Natural killer cell (primary cell): ENCODE measurements around the gene NEFH. TPM values are rescaled to one million over a fixed set of nuclear protein-coding genes. Genes with fewer than 3 reads are reported as not detected.

Source experiments
- ATAC-seq, 3 donors: fragments of 150-1000 bp in 2 of 3; fragments of 200-7000 bp in 1 of 3; cut with Tn5 transposase; 1 replicate in 1 of 3; 2 replicates in 2 of 3; pipeline ENCODE4 v1.10.0; 2021; ENCODE audit warnings: mild to moderate bottlenecking in 2 of 3, moderate library complexity in 2 of 3
- DNase-seq, 2 donors: peaks; one replicate each; pipeline versions ENCODE4 v3.0.0 to v3.0.0-alpha.2; 2013 to 2021; ENCODE audit warnings: mixed read lengths in 1 of 2
- H3K27ac ChIP-seq: one replicate; pipeline ENCODE4 v1.5.1; 2013; ENCODE audit warnings: mild to moderate bottlenecking, low read length
- H3K27me3 ChIP-seq: one replicate; pipeline ENCODE4 v1.6.1; 2013; ENCODE audit warnings: low read length; ENCODE audit not compliant: control insufficient read depth, insufficient read depth
- H3K36me3 ChIP-seq: one replicate; pipeline ENCODE4 v1.6.1; 2013; ENCODE audit warnings: low read length; ENCODE audit not compliant: control insufficient read depth, insufficient read depth
- H3K4me1 ChIP-seq: one replicate; pipeline ENCODE4 v1.6.1; 2013; ENCODE audit warnings: low read length; ENCODE audit not compliant: control insufficient read depth, insufficient read depth
- H3K4me3 ChIP-seq: one replicate; pipeline ENCODE4 v1.5.1; 2013; ENCODE audit warnings: low read length
- H3K9me3 ChIP-seq: one replicate; pipeline ENCODE4 v1.6.1; 2013; ENCODE audit warnings: low read length; ENCODE audit not compliant: control insufficient read depth, insufficient read depth
- H3K27ac Mint-ChIP-seq, 2 donors: one replicate each; pipeline ENCODE4 v1.8.0; 2022; ENCODE audit warnings: mild to moderate bottlenecking in 2 of 2, mixed read lengths in 2 of 2, moderate library complexity in 1 of 2
- H3K27me3 Mint-ChIP-seq, 2 donors: one replicate each; pipeline ENCODE4 v1.8.0; 2022; ENCODE audit warnings: low read depth in 2 of 2, mixed read lengths in 2 of 2
- H3K36me3 Mint-ChIP-seq: one replicate; pipeline ENCODE4 v1.8.0; 2022; ENCODE audit warnings: mixed read lengths
- H3K4me1 Mint-ChIP-seq, 2 donors: one replicate each; pipeline ENCODE4 v1.8.0; 2022; ENCODE audit warnings: mixed read lengths in 2 of 2
- H3K4me3 Mint-ChIP-seq: one replicate; pipeline ENCODE4 v1.8.0; 2022; ENCODE audit warnings: mild to moderate bottlenecking, moderate library complexity, mixed read lengths
- H3K9me3 Mint-ChIP-seq, 2 donors: one replicate each; pipeline ENCODE4 v1.8.0; 2022; ENCODE audit warnings: mixed read lengths in 2 of 2
- WGBS: methylation state at CpG from one replicate; pipeline ENCODE4 v1.1.7; 2013; ENCODE audit warnings: missing lambda C conversion rate; ENCODE audit not compliant: insufficient coverage; 5-methylcytosine and 5-hydroxymethylcytosine counted together
- intact Hi-C: fragments of 100-400 bp; cut with micrococcal nuclease; formaldehyde crosslinking; loops from one replicate; pipeline ENCODE4 v1.14.2; 2022
- total RNA-seq, 4 donors: library from RNA; stranded (reverse); fragments of 120-200 nt in 1 of 4; gene quantifications; one replicate each; pipeline versions ENCODE4 v1.2.3 to v1.2.4, GENCODE V29; 2013 to 2022
- TF ChIP-seq, protein P1 (sequence below): fragments of 200-600 bp; IDR thresholded peaks from one replicate; pipeline ENCODE4 v1.8.0; 2022; ENCODE audit warnings: antibody characterized with exemption

Gene NEFH
- total RNA-seq, 3 donors from 2014 or later (not counting 1 experiment from before 2014, with no cell fraction given): 0.09 to 0.48 (median 0.12) TPM

DNA sequence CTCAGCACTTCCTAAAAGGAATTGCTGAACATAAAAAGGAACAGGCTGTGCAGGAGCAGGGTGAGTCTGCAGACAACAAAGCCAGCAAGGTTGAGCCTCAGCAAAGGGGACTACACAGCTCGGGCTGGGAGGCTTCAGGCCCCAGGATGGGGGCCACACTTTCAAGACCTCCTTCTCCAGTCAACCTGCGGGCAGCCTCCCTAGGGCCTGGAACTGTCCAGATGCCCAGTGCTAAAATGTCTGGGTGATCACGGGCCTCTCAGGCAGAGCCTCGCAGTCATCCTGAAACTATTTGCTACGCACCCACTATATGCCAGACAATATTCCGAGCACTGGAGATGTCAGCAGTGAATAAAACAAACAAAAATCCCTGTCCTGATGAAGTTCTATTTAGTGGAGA, 3.9 kb upstream of the NEFH start:
- Histone ChIP-seq H3K4me3 (no peak overlapping the region), H3K36me3 (no peaks in the 10 kb centered on the region), H3K27me3 (peaks cover 10% of the 10 kb centered on the region), H3K4me1 (peaks cover 11% of the 10 kb centered on the region), H3K9me3 (no peaks in the 10 kb centered on the region), H3K27ac (no peak overlapping the region)
- Mint-ChIP-seq H3K9me3 (no peaks in the 10 kb centered on the region), H3K4me1 (peaks cover 1 to 9% of the 10 kb centered on the region in 2 donors), H3K4me3 (no peak overlapping the region), H3K27me3 (peaks cover 39 to 41% of the 10 kb centered on the region in 2 donors), H3K27ac (no peak overlapping the region), H3K36me3 (no peaks in the 10 kb centered on the region)
- intact Hi-C loops: no loop called here
- DNase-seq (no peak), ATAC-seq (no peak)
- TF ChIP-seq, protein P1, sequence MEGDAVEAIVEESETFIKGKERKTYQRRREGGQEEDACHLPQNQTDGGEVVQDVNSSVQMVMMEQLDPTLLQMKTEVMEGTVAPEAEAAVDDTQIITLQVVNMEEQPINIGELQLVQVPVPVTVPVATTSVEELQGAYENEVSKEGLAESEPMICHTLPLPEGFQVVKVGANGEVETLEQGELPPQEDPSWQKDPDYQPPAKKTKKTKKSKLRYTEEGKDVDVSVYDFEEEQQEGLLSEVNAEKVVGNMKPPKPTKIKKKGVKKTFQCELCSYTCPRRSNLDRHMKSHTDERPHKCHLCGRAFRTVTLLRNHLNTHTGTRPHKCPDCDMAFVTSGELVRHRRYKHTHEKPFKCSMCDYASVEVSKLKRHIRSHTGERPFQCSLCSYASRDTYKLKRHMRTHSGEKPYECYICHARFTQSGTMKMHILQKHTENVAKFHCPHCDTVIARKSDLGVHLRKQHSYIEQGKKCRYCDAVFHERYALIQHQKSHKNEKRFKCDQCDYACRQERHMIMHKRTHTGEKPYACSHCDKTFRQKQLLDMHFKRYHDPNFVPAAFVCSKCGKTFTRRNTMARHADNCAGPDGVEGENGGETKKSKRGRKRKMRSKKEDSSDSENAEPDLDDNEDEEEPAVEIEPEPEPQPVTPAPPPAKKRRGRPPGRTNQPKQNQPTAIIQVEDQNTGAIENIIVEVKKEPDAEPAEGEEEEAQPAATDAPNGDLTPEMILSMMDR: no peak
- 79% methylated on average over 6 of the region's 6 CpGs for WGBS

DNA sequence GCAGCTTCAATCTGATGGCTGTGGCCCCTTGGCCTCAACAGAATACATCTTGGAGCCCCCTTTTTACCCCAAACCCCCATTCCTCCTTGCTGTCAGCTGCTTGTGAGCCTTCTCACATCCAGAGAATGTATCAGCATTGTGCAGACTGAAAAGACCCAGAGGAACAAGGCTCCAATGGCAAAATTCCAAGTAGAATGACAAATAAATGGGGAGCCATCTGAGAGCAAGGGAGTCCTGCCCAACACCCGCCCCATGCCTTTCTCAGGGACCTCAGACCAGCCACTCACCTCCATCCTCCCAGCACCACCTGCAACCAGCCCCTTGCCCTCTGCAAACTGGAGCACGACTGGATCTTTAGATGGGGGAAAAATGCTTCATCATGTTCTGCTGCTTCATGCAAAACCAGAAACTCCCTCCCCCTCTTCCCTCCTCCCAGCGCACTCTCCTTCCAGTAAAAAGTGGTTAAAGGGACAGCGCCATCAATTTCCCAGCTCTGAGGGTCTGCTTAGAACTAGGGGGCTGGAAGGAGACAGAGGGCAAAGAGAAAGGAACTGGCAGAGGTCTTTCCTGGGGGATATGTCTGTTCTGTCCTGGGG, 2.2 kb upstream of the NEFH start:
- H3K27me3 ChIP-seq: peaks cover 12% of the 10 kb centered on the region
- H3K4me3 ChIP-seq: no peak overlapping the region
- H3K4me1 ChIP-seq: peaks cover 17% of the 10 kb centered on the region
- H3K36me3 Mint-ChIP-seq: no peaks in the 10 kb centered on the region
- no peaks in the 10 kb centered on the region for H3K9me3 ChIP-seq
- peaks cover 44 to 54% of the 10 kb centered on the region in 2 donors for H3K27me3 Mint-ChIP-seq
- no peak overlapping the region for H3K27ac ChIP-seq
- WGBS: 5% methylated on average over 4 of the region's 4 CpGs
- DNase-seq (no peak), ATAC-seq (no peak)
- H3K27ac Mint-ChIP-seq: no peak overlapping the region
- H3K4me3 Mint-ChIP-seq: no peak overlapping the region
- intact Hi-C loops: no loop called here
- H3K36me3 ChIP-seq: no peaks in the 10 kb centered on the region
- TF ChIP-seq, protein P1: no peak
- no peaks in the 10 kb centered on the region for H3K9me3 Mint-ChIP-seq
- H3K4me1 Mint-ChIP-seq: peaks cover 7 to 15% of the 10 kb centered on the region in 2 donors

DNA sequence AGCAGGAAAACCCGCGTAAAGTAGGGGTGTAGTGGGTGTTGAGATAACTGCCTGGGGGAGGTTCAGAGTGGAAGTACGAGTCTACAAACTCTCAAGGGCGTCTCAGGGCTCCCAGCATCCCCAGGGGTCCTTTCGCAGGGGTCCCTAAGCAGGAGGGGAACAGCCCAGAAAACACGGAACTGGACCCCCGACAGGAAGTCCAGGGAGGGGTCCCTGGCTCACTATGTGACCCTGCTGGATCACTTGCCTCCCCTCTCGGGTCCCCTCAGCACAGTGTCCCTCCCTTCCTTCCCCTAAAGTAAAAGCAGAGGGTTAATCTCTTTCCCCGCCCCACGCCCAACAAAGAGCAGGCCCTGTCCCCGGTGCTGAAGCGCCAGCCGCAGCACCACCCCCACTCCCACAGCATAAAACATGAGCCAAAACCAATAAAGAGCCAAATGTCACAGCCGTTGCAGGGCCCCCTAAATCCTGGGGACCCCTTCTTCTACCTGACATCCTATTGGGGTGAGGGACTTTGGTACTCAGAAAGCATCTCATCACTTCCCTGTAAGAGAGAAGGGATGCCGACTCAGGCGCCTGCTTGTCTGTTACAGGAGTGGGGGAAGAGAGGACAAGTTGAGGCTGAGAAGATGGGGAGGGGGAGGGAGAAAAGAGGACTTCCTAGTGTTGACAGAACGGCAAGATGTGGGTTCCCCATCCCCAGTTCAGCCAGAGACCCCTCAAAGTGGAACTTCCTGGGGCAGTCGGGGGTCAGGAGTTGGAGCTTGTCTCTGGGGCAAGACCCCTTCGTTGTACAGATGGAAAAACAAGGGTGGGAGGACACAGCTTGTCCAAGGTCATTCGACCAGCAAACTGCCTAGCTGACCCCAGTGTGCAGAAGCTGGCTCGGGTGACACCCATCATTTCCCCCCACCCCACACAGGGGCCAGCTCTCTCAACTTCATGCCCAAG, 1.4 kb upstream of the NEFH start:
- H3K4me3 ChIP-seq: no peak overlapping the region
- peaks cover 7 to 15% of the 10 kb centered on the region in 2 donors for H3K4me1 Mint-ChIP-seq
- WGBS: 17% methylated on average over 20 of the region's 21 CpGs
- H3K9me3 Mint-ChIP-seq: no peaks in the 10 kb centered on the region
- intact Hi-C loops: no loop called here
- peaks cover 44 to 54% of the 10 kb centered on the region in 2 donors for H3K27me3 Mint-ChIP-seq
- H3K36me3 Mint-ChIP-seq: no peaks in the 10 kb centered on the region
- TF ChIP-seq, protein P1: no peak
- DNase-seq (peak in 1 of 2 donors; percentile 43), ATAC-seq (peak in 2 of 3 donors; percentile 44 to 49)
- peaks cover 12% of the 10 kb centered on the region for H3K27me3 ChIP-seq
- H3K4me3 Mint-ChIP-seq: no peak overlapping the region
- no peak overlapping the region for H3K27ac Mint-ChIP-seq
- no peaks in the 10 kb centered on the region for H3K9me3 ChIP-seq
- no peak overlapping the region for H3K27ac ChIP-seq
- no peaks in the 10 kb centered on the region for H3K36me3 ChIP-seq
- peaks cover 17% of the 10 kb centered on the region for H3K4me1 ChIP-seq
